Vagina (tissue), 2 donors: Measurements from ENCODE around the gene INSC.

Experiments used
- CTCF ChIP-seq, 3 experiments: fragments of 450-650 bp in 2 of 3; fragments of 200-600 bp in 1 of 3; sonication (generic) in 1 of 3; IDR thresholded peaks; one replicate each; pipeline ENCODE4 v1.5.1; 2017 to 2019; ENCODE audit warnings: antibody characterized with exemption in 3 of 3, mild to moderate bottlenecking in 2 of 3, moderate library complexity in 2 of 3
- POLR2A ChIP-seq, 2 donors: fragments of 450-650 bp; IDR thresholded peaks; one replicate each; pipeline ENCODE4 v1.6.1; 2017; ENCODE audit warnings: antibody characterized with exemption in 2 of 2, mild to moderate bottlenecking in 2 of 2, moderate library complexity in 2 of 2
- POLR2AphosphoS5 ChIP-seq, 2 donors: sonication (generic); formaldehyde crosslinking; IDR thresholded peaks; one replicate each; pipeline ENCODE4 v1.9.0; 2017; ENCODE audit warnings: antibody characterized with exemption in 2 of 2, mild to moderate bottlenecking in 2 of 2, low read depth in 1 of 2; ENCODE audit not compliant: insufficient read depth in 1 of 2

DNA sequence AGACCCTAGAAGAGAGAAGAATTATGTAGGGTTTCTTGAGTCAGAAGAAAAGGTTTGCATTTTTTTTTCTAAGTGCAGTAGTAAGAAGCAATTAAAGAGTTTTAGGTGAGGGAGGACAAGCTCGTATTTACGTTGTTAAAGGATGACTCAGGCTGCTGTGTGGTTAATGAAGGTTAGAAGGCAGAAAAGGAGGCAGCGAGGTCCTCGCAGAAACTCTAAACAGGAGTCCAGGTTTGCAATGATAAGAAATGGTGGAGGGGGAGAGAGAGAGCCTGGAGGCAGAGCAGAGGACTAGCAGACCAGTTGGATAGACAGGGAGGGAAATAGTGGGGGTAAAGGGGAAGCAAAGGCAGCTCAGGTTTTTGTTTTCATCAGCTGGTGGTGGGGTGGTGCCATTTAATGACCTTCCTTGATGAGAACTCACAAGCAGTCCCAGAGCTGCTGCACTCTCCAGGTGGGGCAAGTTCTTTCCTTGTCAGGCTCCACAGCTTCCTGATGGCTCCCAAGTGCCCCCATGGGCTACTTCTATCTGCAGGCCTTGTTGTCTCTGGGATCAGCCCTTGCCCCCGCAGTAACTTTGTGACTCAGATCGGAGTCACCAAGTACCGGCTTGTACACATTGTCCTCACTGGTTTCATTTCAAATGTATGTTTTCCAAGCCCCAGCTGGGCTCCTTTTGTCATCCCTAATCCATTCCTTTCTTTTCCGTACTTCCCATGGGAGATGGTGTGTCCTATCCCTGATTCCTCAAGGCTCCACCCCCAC lies 8.3 kb upstream of the INSC start:
- no peak for TF ChIP-seq CTCF (IDR thresholded peaks at IDR 0.05)
- no peak for TF ChIP-seq POLR2A (IDR thresholded peaks at IDR 0.05)
- no peak for TF ChIP-seq POLR2AphosphoS5 (IDR thresholded peaks at IDR 0.05; ENCODE audit: insufficient read depth in 1 of 2, low read depth in 1 of 2)
